ENCODE data around the gene SLC35A2.

The SLC35A2 gene

GRCh38 chrX:48923771-48924170 is 12.3 kb upstream of the SLC35A2 start:
- TF ChIP-seq, protein P1, sequence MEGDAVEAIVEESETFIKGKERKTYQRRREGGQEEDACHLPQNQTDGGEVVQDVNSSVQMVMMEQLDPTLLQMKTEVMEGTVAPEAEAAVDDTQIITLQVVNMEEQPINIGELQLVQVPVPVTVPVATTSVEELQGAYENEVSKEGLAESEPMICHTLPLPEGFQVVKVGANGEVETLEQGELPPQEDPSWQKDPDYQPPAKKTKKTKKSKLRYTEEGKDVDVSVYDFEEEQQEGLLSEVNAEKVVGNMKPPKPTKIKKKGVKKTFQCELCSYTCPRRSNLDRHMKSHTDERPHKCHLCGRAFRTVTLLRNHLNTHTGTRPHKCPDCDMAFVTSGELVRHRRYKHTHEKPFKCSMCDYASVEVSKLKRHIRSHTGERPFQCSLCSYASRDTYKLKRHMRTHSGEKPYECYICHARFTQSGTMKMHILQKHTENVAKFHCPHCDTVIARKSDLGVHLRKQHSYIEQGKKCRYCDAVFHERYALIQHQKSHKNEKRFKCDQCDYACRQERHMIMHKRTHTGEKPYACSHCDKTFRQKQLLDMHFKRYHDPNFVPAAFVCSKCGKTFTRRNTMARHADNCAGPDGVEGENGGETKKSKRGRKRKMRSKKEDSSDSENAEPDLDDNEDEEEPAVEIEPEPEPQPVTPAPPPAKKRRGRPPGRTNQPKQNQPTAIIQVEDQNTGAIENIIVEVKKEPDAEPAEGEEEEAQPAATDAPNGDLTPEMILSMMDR (conservative IDR thresholded peaks at IDR 0.05), result no peak
- no peak overlapping the region for H3K27ac ChIP-seq

DNA sequence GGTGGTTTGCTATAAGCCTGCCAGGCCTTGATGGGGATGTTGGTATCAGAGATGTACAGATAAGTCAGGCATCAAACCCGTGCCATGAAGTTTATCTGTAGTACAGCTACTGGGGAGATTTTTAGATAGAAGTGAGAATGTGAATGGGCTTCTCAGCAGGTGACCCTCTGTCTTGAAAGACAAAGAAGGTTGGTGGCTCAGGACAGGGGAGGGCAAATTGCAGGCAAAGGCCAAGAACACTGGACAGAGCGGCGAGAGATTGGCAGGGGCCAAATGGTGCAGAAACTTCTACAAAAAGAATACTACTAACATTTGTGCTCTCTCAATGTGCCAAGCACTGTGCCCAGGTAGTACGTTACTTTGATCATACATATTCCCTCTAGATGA is 9.3 kb upstream of the SLC35A2 start:
- TF ChIP-seq, protein P1 (conservative IDR thresholded peaks at IDR 0.05), result no peak
- H3K27ac ChIP-seq, result no peak overlapping the region

DNA sequence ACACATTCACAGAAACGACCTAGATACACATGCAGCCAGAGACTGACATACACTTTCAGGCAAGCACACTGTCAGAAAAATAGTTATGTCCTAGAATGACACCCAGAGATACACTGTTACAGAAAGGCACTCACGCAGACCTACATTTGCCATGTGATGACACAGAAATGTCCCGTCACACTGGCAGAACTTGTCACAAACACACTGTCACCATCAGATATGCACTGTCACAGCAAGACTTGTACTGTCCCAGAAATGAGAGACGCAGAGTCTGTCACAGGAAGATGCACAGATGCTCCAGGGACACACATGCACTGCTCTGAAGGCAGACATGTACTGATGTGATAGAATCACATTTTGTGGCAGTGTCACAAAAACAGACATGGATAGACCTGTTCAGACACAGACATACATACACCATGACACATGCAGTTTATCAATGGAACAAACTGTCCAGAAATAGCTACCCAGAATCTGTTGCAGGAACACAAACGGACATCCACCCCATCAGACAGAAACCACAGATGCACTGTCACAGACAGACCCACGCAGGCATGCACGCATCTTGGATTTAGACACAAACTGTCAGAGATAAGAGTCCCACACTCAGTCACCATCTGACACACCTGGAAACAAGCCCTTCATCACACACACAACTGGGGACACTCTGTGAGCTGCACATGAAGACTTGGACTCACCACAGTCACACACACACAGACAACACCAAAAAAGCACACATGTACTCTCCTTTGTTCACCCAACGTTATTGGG is 8.7 kb upstream of the SLC35A2 start:
- TF ChIP-seq, protein P1 (conservative IDR thresholded peaks at IDR 0.05), result no peak

GRCh38 chrX:48919360-48919841 is 8.0 kb upstream of the SLC35A2 start:
- peak overlapping the region; percentile 52 for H3K27ac ChIP-seq
- TF ChIP-seq, protein P1 (conservative IDR thresholded peaks at IDR 0.05), result no peak

More for the DNA sequence above, 8.7 kb upstream of the SLC35A2 start:
- no peak overlapping the region; the same call in 1 of the 2 replicates for H3K27ac ChIP-seq

GRCh38 chrX:48918643-48919340 is 7.3 kb upstream of the SLC35A2 start, which contains the start of gene PIM2:
TSS of gene PIM2 (minus strand) at chrX:48919024. CDS start at chrX:48918834, 190 bp downstream.
- TF ChIP-seq, protein P1 (conservative IDR thresholded peaks at IDR 0.05), result no peak
- peak within 1 kb of the TSS; percentile 52 for H3K27ac ChIP-seq

DNA sequence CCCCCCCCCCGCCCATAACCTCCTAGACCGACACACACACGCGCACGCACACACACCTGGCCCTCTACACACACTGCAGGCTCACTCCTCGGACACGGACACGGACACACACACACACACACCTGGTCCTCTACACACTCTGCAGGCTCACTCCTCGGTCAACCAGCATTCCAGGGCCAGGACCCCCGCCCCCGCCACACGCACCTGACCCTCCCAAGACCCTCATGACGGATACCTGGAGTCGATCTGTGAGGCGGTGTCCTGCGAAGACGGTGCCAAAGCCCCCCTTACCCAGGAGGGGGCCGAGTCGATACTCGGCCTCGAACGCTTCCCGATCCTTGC is 6.8 kb upstream of the SLC35A2 start:
- TF ChIP-seq, protein P1 (conservative IDR thresholded peaks at IDR 0.05), result no peak
- peak overlapping the region; percentile 52 for H3K27ac ChIP-seq
